CD14-positive monocyte (primary cell): ENCODE data around the gene GOLGA6L1. TPM values are rescaled to one million over a fixed set of nuclear protein-coding genes. Genes with fewer than 3 reads are reported as not detected.

Source experiments
- DNase-seq, 3 donors: peaks; one replicate each; pipeline ENCODE4 v3.0.0-alpha.2; 2011 to 2022
- H2AFZ ChIP-seq: 2 replicates; pipeline ENCODE4 v1.6.0; 2012; ENCODE audit warnings: mild to moderate bottlenecking, low read depth, low read length, inconsistent platforms; ENCODE audit not compliant: insufficient read depth, poor library complexity, severe bottlenecking
- H3K27ac ChIP-seq, 2 donors: 1 replicate in 1 of 2; 2 replicates in 1 of 2; pipeline ENCODE4 v1.5.1; 2012 to 2013; ENCODE audit warnings: low read length in 2 of 2, control low read depth in 1 of 2, inconsistent platforms in 1 of 2, low read depth in 1 of 2, mild to moderate bottlenecking in 1 of 2
- H3K27me3 ChIP-seq, 2 donors: one replicate each; pipeline versions ENCODE4 v1.6.0 to v1.6.1; 2011 to 2013; ENCODE audit warnings: low read length in 2 of 2; ENCODE audit not compliant: control insufficient read depth in 2 of 2, insufficient read depth in 2 of 2
- H3K36me3 ChIP-seq, 2 donors: replicated peaks in 1 of 2; 1 replicate in 1 of 2; 2 replicates in 1 of 2; pipeline versions ENCODE4 v1.5.1 to v1.6.1; 2012 to 2013; ENCODE audit warnings: low read length in 2 of 2, control low read depth in 1 of 2, inconsistent platforms in 1 of 2, mild to moderate bottlenecking in 1 of 2; ENCODE audit not compliant: insufficient read depth in 2 of 2, control insufficient read depth in 1 of 2
- H3K4me1 ChIP-seq, 2 donors: 1 replicate in 1 of 2; 2 replicates in 1 of 2; pipeline versions ENCODE4 v1.5.1 to v1.6.1; 2012 to 2013; ENCODE audit warnings: low read length in 2 of 2, control low read depth in 1 of 2, inconsistent platforms in 1 of 2, mild to moderate bottlenecking in 1 of 2, moderate library complexity in 1 of 2; ENCODE audit not compliant: insufficient read depth in 2 of 2, control insufficient read depth in 1 of 2
- H3K4me2 ChIP-seq: replicated peaks from 2 replicates; pipeline ENCODE3; 2012; ENCODE audit warnings: low read length, moderate library complexity, mild to moderate bottlenecking; ENCODE audit not compliant: poor library complexity, severe bottlenecking; ENCODE audit errors: extremely low read depth
- H3K4me3 ChIP-seq, 3 experiments: fragments of 200-600 bp in 1 of 3; sonication (generic) in 1 of 3; replicated peaks in 1 of 3; 1 replicate in 2 of 3; 2 replicates in 1 of 3; pipeline ENCODE4 v1.5.1; 2011 to 2013; ENCODE audit warnings: low read length in 3 of 3, mild to moderate bottlenecking in 3 of 3, control low read depth in 2 of 3, low read depth in 2 of 3, inconsistent platforms in 1 of 3, moderate library complexity in 1 of 3
- H3K79me2 ChIP-seq: 2 replicates; pipeline ENCODE4 v1.6.0; 2012; ENCODE audit warnings: mild to moderate bottlenecking, control low read depth, inconsistent platforms, low read length, moderate library complexity; ENCODE audit not compliant: insufficient read depth
- H3K9ac ChIP-seq: 2 replicates; pipeline ENCODE4 v1.6.0; 2017; ENCODE audit warnings: low read length, mild to moderate bottlenecking; ENCODE audit not compliant: insufficient read depth, poor library complexity, severe bottlenecking
- H3K9me3 ChIP-seq, 2 donors: replicated peaks in 1 of 2; 1 replicate in 1 of 2; 2 replicates in 1 of 2; pipeline versions ENCODE4 v1.5.1 to v1.6.1; 2012 to 2013; ENCODE audit warnings: low read length in 2 of 2, control low read depth in 1 of 2; ENCODE audit not compliant: control insufficient read depth in 1 of 2, insufficient read depth in 1 of 2
- H4K20me1 ChIP-seq: 2 replicates; pipeline ENCODE4 v1.6.0; 2012; ENCODE audit warnings: mild to moderate bottlenecking, low read length, control low read depth, moderate library complexity; ENCODE audit not compliant: insufficient read depth
- H3K27ac Mint-ChIP-seq, 7 donors: one replicate each; pipeline ENCODE4 v1.8.0; 2020; ENCODE audit warnings: mild to moderate bottlenecking in 7 of 7, mixed read lengths in 7 of 7, moderate library complexity in 6 of 7, inconsistent platforms in 2 of 7
- H3K27me3 Mint-ChIP-seq, 3 donors: one replicate each; pipeline ENCODE4 v1.8.0; 2021 to 2022; ENCODE audit warnings: low read depth in 3 of 3, mild to moderate bottlenecking in 3 of 3, mixed read lengths in 3 of 3, moderate library complexity in 3 of 3, inconsistent platforms in 1 of 3
- H3K36me3 Mint-ChIP-seq, 2 donors: one replicate each; pipeline ENCODE4 v1.8.0; 2020; ENCODE audit warnings: mixed read lengths in 2 of 2, inconsistent platforms in 1 of 2, mild to moderate bottlenecking in 1 of 2
- H3K4me1 Mint-ChIP-seq: one replicate; pipeline ENCODE4 v1.8.0; 2020; ENCODE audit warnings: mild to moderate bottlenecking, mixed read lengths
- H3K4me3 Mint-ChIP-seq, 2 donors: one replicate each; pipeline ENCODE4 v1.8.0; 2020; ENCODE audit warnings: mild to moderate bottlenecking in 2 of 2, mixed read lengths in 2 of 2, moderate library complexity in 1 of 2
- H3K9me3 Mint-ChIP-seq, 7 donors: one replicate each; pipeline ENCODE4 v1.8.0; 2020 to 2022; ENCODE audit warnings: mixed read lengths in 7 of 7, mild to moderate bottlenecking in 6 of 7, moderate library complexity in 6 of 7, inconsistent platforms in 2 of 7
- CTCF ChIP-seq: fragments of 200-600 bp; IDR thresholded peaks from one replicate; pipeline ENCODE4 v1.8.0; 2022; ENCODE audit warnings: antibody characterized with exemption, mild to moderate bottlenecking
- WGBS: methylation state at CpG from one replicate; pipeline ENCODE4 v1.1.5; 2013; ENCODE audit warnings: missing lambda C conversion rate; ENCODE audit not compliant: insufficient coverage; 5-methylcytosine and 5-hydroxymethylcytosine counted together
- intact Hi-C, 2 donors: fragments of 100-400 bp; cut with micrococcal nuclease; formaldehyde crosslinking; loops; one replicate each; pipeline versions ENCODE4 v1.15.0 to v1.15.1; 2023
- polyA plus RNA-seq, 3 donors: library from polyadenylated mRNA; depleted of rRNA in 1 of 3; unstranded in 2 of 3; stranded (reverse) in 1 of 3; fragments of 300-500 nt in 2 of 3; fragments of >200 nt in 1 of 3; fragmentation: Illumina TruSeq in 2 of 3; gene quantifications; 1 replicate in 2 of 3; 2 replicates in 1 of 3; pipeline ENCODE4 v1.2.3, GENCODE V29; 2012 to 2021

The GOLGA6L1 gene
- polyA plus RNA-seq, 3 donors, result not detected

GRCh38 chr15:23118208-23118607 lies 18.4 kb downstream of the GOLGA6L1 start:
- Mint-ChIP-seq H3K36me3 (no peaks in the 10 kb centered on the region), H3K27me3 (peaks cover 1 to 5% (median 3%) of the 10 kb centered on the region in 3 donors), H3K27ac (no peak overlapping the region), H3K4me3 (no peak overlapping the region), H3K9me3 (peaks cover 0 to 2% (median 0%) of the 10 kb centered on the region in 7 donors), H3K4me1 (no peaks in the 10 kb centered on the region)
- H3K27me3 ChIP-seq, result no peaks in the 10 kb centered on the region
- no peak for TF ChIP-seq CTCF
- no peak for DNase-seq
- H3K4me1 ChIP-seq, result no peaks in the 10 kb centered on the region
- WGBS, result no CpG with 5 or more reads among the region's 1 CpG
- no peak overlapping the region for H3K9ac ChIP-seq
- no peaks in the 10 kb centered on the region for H3K9me3 ChIP-seq
- H3K4me3 ChIP-seq, result no peak overlapping the region
- H3K4me2 ChIP-seq, result no peak overlapping the region
- no peaks in the 10 kb centered on the region for H3K36me3 ChIP-seq
- no peak overlapping the region for H2AFZ ChIP-seq
- H4K20me1 ChIP-seq, result no peaks in the 10 kb centered on the region
- no peak overlapping the region for H3K27ac ChIP-seq
- H3K79me2 ChIP-seq, result no peaks in the 10 kb centered on the region
- intact Hi-C loops, result no loop called here

- H3K27ac Mint-ChIP-seq, result no peak overlapping the region
- H3K27me3 Mint-ChIP-seq, result peaks cover 0 to 4% (median 0%) of the 10 kb centered on the region in 3 donors
- WGBS, result 100% methylated on average over 1 of the region's 1 CpG
- Histone ChIP-seq H3K27me3 (no peaks in the 10 kb centered on the region), H3K4me2 (no peak overlapping the region), H3K9ac (no peak overlapping the region), H3K4me3 (no peak overlapping the region), H3K4me1 (no peaks in the 10 kb centered on the region), H2AFZ (no peak overlapping the region), H4K20me1 (no peaks in the 10 kb centered on the region), H3K36me3 (no peaks in the 10 kb centered on the region), H3K27ac (no peak overlapping the region), H3K79me2 (no peaks in the 10 kb centered on the region), H3K9me3 (no peaks in the 10 kb centered on the region)
- no peaks in the 10 kb centered on the region for H3K36me3 Mint-ChIP-seq
- TF ChIP-seq CTCF, result no peak
- H3K9me3 Mint-ChIP-seq, result peaks cover 0 to 4% (median 0%) of the 10 kb centered on the region in 7 donors
- no peaks in the 10 kb centered on the region for H3K4me1 Mint-ChIP-seq
- no peak overlapping the region for H3K4me3 Mint-ChIP-seq
- intact Hi-C loops, result no loop called here
- DNase-seq, result no peak
These were observed 40.8 kb downstream of the GOLGA6L1 start for GRCh38 chr15:23095796-23096195.
